Gastroesophageal sphincter (tissue), 3 donors: ENCODE measurements around the gene OGDH.

ENCODE experiments used
- CTCF ChIP-seq, 4 experiments: fragments of 200-600 bp in 2 of 4; fragments of 450-650 bp in 2 of 4; sonication (generic) in 1 of 4; IDR thresholded peaks; one replicate each; pipeline ENCODE4 v1.5.1; 2017 to 2019; ENCODE audit warnings: antibody characterized with exemption in 4 of 4, mild to moderate bottlenecking in 2 of 4, moderate library complexity in 2 of 4
- POLR2A ChIP-seq, 2 donors: fragments of 450-650 bp; IDR thresholded peaks; one replicate each; pipeline ENCODE4 v1.6.1; 2017; ENCODE audit warnings: antibody characterized with exemption in 2 of 2, mild to moderate bottlenecking in 2 of 2, moderate library complexity in 1 of 2
- POLR2AphosphoS5 ChIP-seq: sonication (generic); formaldehyde crosslinking; IDR thresholded peaks from one replicate; pipeline ENCODE4 v1.6.1; 2017; ENCODE audit warnings: antibody characterized with exemption

DNA sequence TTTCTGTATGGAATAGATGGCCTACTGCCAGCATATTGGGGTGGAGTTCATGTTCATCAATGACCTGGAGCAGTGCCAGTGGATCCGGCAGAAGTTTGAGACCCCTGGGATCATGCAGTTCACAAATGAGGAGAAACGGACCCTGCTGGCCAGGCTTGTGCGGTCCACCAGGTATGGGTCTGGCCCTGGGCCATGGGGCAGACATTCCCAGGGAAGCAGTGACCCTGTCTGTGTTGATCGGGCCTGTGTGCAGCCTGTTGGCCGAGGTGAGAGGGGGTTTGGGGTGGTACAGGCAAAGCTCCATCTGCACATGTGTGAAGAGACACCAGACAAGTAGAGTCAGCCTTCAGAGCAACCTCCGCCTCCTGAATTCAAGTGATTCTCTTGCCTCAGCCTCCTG is 67.3 kb downstream of the OGDH start:
- TF ChIP-seq CTCF (IDR thresholded peaks at IDR 0.05) (no peak), POLR2A (IDR thresholded peaks at IDR 0.05) (no peak), POLR2AphosphoS5 (no peak)
